Testis (tissue), 3 donors: ENCODE results near the gene RASGRP3. TPM values are rescaled to one million over a fixed set of nuclear protein-coding genes. Genes with fewer than 3 reads are reported as not detected.

ENCODE experiments used
- DNase-seq: peaks from one replicate; pipeline ENCODE4 v3.0.0-alpha.2; 2019
- H3K27ac ChIP-seq, 2 donors: fragments of 200-600 bp; sonication (generic); one replicate each; pipeline ENCODE4 v1.5.1; 2019
- H3K27me3 ChIP-seq: fragments of 200-600 bp; sonication (generic); one replicate; pipeline ENCODE4 v1.5.1; 2019
- H3K36me3 ChIP-seq: fragments of 200-600 bp; sonication (generic); one replicate; pipeline ENCODE4 v1.5.1; 2017; ENCODE audit warnings: low read depth; ENCODE audit errors: missing control alignments
- H3K4me1 ChIP-seq: fragments of 200-600 bp; sonication (generic); one replicate; pipeline ENCODE4 v1.5.1; 2019
- H3K4me3 ChIP-seq, 2 donors: fragments of 200-600 bp; sonication (generic); one replicate each; pipeline ENCODE4 v1.5.1; 2017 to 2019
- H3K9me3 ChIP-seq: fragments of 200-600 bp; sonication (generic); one replicate; pipeline ENCODE4 v1.5.1; 2017
- CTCF ChIP-seq, 3 experiments: fragments of 450-650 bp in 2 of 3; fragments of 200-600 bp in 1 of 3; sonication (generic) in 1 of 3; IDR thresholded peaks; one replicate each; pipeline ENCODE4 v1.5.1; 2016 to 2019; ENCODE audit warnings: antibody characterized with exemption in 3 of 3, mild to moderate bottlenecking in 2 of 3, moderate library complexity in 1 of 3
- POLR2A ChIP-seq: fragments of 450-650 bp; IDR thresholded peaks from one replicate; pipeline ENCODE4 v1.6.1; 2017; ENCODE audit warnings: antibody characterized with exemption, mild to moderate bottlenecking, moderate library complexity
- WGBS, 2 donors: methylation state at CpG; one replicate each; pipeline ENCODE4 v1.1.5; 2018; 5-methylcytosine and 5-hydroxymethylcytosine counted together
- intact Hi-C: fragments of 100-400 bp; cut with DNase I; formaldehyde crosslinking; loops from one replicate; pipeline ENCODE4 v1.15.1; 2023; ENCODE audit warnings: low total_unique reads
- polyA plus RNA-seq: library from polyadenylated mRNA; stranded (reverse); fragments of 350-450 nt; fragmentation: Illumina TruSeq; extraction: RNeasy Lipid Tissue Mini Kit (QIAGEN cat#74804); gene quantifications from one replicate; pipeline ENCODE4 v1.2.3, GENCODE V29; 2014; ENCODE audit warnings: low read depth, low replicate concordance; ENCODE audit not compliant: insufficient read depth
- total RNA-seq, 2 donors: library from RNA; depleted of rRNA; stranded (reverse); fragments of >200 nt; gene quantifications; one replicate each; pipeline ENCODE4 v1.2.3, GENCODE V29; 2016

The RASGRP3 gene
- total and polyA plus RNA-seq, 3 donors from 2014 or later: 2.8 to 26.3 (median 8.2) TPM

- TF ChIP-seq POLR2A: no peak
- TF ChIP-seq CTCF (IDR thresholded peaks at IDR 0.05): no peak
- no peaks in the 10 kb centered on the region for H3K4me1 ChIP-seq
- H3K27me3 ChIP-seq: no peaks in the 10 kb centered on the region
- H3K27ac ChIP-seq: no peak overlapping the region
- WGBS, 2 donors: 84 to 88% methylated on average over 1 of the region's 1 CpG
- no peak overlapping the region for H3K4me3 ChIP-seq
- no peaks in the 10 kb centered on the region for H3K9me3 ChIP-seq
- no peak for DNase-seq
- intact Hi-C loops: no loop called here
- no peaks in the 10 kb centered on the region for H3K36me3 ChIP-seq
Observed at GRCh38 chr2:33511141-33511540, 34.7 kb downstream of the RASGRP3 start.

- Histone ChIP-seq H3K9me3 (no peaks in the 10 kb centered on the region), H3K36me3 (no peaks in the 10 kb centered on the region), H3K27ac (no peak overlapping the region), H3K4me1 (no peaks in the 10 kb centered on the region), H3K27me3 (no peaks in the 10 kb centered on the region), H3K4me3 (no peak overlapping the region)
- intact Hi-C loops: no loop called here
- TF ChIP-seq CTCF (IDR thresholded peaks at IDR 0.05): no peak
- no peak for TF ChIP-seq POLR2A
- no peak for DNase-seq
- WGBS, 2 donors: 65 to 79% methylated on average over 5 of the region's 5 CpGs
Observed at GRCh38 chr2:33512112-33512511, 35.7 kb downstream of the RASGRP3 start.

GRCh38 chr2:33513480-33513879 lies 37.0 kb downstream of the RASGRP3 start:
- Histone ChIP-seq H3K4me1 (no peaks in the 10 kb centered on the region), H3K4me3 (no peak overlapping the region), H3K27me3 (no peaks in the 10 kb centered on the region), H3K36me3 (no peaks in the 10 kb centered on the region), H3K27ac (no peak overlapping the region), H3K9me3 (no peaks in the 10 kb centered on the region)
- intact Hi-C loops: no loop called here
- WGBS, 2 donors: 94 to 95% methylated on average over 3 of the region's 3 CpGs
- TF ChIP-seq POLR2A: no peak
- no peak for TF ChIP-seq CTCF (IDR thresholded peaks at IDR 0.05)
- no peak for DNase-seq

- Histone ChIP-seq H3K4me1 (no peaks in the 10 kb centered on the region), H3K36me3 (no peaks in the 10 kb centered on the region), H3K27me3 (no peaks in the 10 kb centered on the region), H3K4me3 (no peak overlapping the region), H3K9me3 (no peaks in the 10 kb centered on the region), H3K27ac (no peak overlapping the region)
- no peak for DNase-seq
- WGBS, 2 donors: 64 to 67% methylated on average over 2 of the region's 2 CpGs
- intact Hi-C loops: no loop called here
- TF ChIP-seq POLR2A (no peak), CTCF (IDR thresholded peaks at IDR 0.05) (no peak)
Observed at GRCh38 chr2:33516456-33516995, 40.1 kb downstream of the RASGRP3 start.

- no peak for TF ChIP-seq CTCF (IDR thresholded peaks at IDR 0.05)
- Histone ChIP-seq H3K27ac (no peak overlapping the region), H3K27me3 (no peaks in the 10 kb centered on the region), H3K4me1 (no peaks in the 10 kb centered on the region), H3K9me3 (no peaks in the 10 kb centered on the region), H3K36me3 (no peaks in the 10 kb centered on the region), H3K4me3 (no peak overlapping the region)
- intact Hi-C loops: no loop called here
- WGBS, 2 donors: 100% methylated on average over 2 of the region's 2 CpGs
- no peak for DNase-seq
Observed at GRCh38 chr2:33518200-33518599, 41.8 kb downstream of the RASGRP3 start.
